Trophoblast cell (in vitro differentiated cells and primary cell): Measurements from ENCODE around the gene LRBA.

Experiments
- DNase-seq, 2 donors: peaks; one replicate each; pipeline ENCODE4 v3.0.0-alpha.2; 2016
- H2AFZ ChIP-seq: 2 replicates; pipeline ENCODE4 v1.6.1; 2013; ENCODE audit warnings: low read length, moderate library complexity, mild to moderate bottlenecking; ENCODE audit not compliant: insufficient read depth, poor library complexity
- H2AK5ac ChIP-seq: 2 replicates; pipeline ENCODE4 v1.6.1; 2013; ENCODE audit warnings: mild to moderate bottlenecking, low read length
- H2BK120ac ChIP-seq: 2 replicates; pipeline ENCODE4 v1.6.1; 2013; ENCODE audit warnings: low read length, mild to moderate bottlenecking, moderate library complexity; ENCODE audit not compliant: insufficient read depth, poor library complexity
- H2BK12ac ChIP-seq: 2 replicates; pipeline ENCODE4 v1.6.1; 2013; ENCODE audit warnings: mild to moderate bottlenecking, low read length, moderate library complexity
- H2BK5ac ChIP-seq: 2 replicates; pipeline ENCODE4 v1.6.1; 2013; ENCODE audit warnings: low read length, low read depth, moderate library complexity, mild to moderate bottlenecking; ENCODE audit not compliant: poor library complexity
- H3K14ac ChIP-seq: 2 replicates; pipeline ENCODE4 v1.6.1; 2013; ENCODE audit warnings: mild to moderate bottlenecking, low read length
- H3K18ac ChIP-seq: 2 replicates; pipeline ENCODE4 v1.6.1; 2013; ENCODE audit warnings: mild to moderate bottlenecking, low read length
- H3K23ac ChIP-seq: 2 replicates; pipeline ENCODE4 v1.6.1; 2013; ENCODE audit warnings: low read length
- H3K27ac ChIP-seq: 2 replicates; pipeline ENCODE4 v1.5.1; 2013; ENCODE audit warnings: low read depth, mild to moderate bottlenecking, inconsistent platforms, low read length, moderate library complexity
- H3K27me3 ChIP-seq: 2 replicates; pipeline ENCODE4 v1.6.1; 2013; ENCODE audit warnings: inconsistent platforms, mild to moderate bottlenecking, low read length, moderate library complexity; ENCODE audit not compliant: insufficient read depth
- H3K36me3 ChIP-seq, 2 experiments: 1 replicate in 1 of 2; 2 replicates in 1 of 2; pipeline ENCODE4 v1.6.1; 2013; ENCODE audit warnings: low read length in 2 of 2, mild to moderate bottlenecking in 2 of 2, moderate library complexity in 1 of 2; ENCODE audit not compliant: insufficient read depth in 2 of 2, control insufficient read depth in 1 of 2
- H3K4ac ChIP-seq: 2 replicates; pipeline ENCODE4 v1.6.1; 2013; ENCODE audit warnings: low read depth, mild to moderate bottlenecking, low read length, moderate library complexity
- H3K4me1 ChIP-seq, 2 experiments: 1 replicate in 1 of 2; 2 replicates in 1 of 2; pipeline ENCODE4 v1.6.1; 2013; ENCODE audit warnings: low read length in 2 of 2, mild to moderate bottlenecking in 2 of 2, moderate library complexity in 1 of 2; ENCODE audit not compliant: insufficient read depth in 2 of 2, control insufficient read depth in 1 of 2
- H3K4me2 ChIP-seq: 2 replicates; pipeline ENCODE4 v1.6.1; 2013; ENCODE audit warnings: inconsistent platforms, mild to moderate bottlenecking, low read length, moderate library complexity
- H3K4me3 ChIP-seq: 2 replicates; pipeline ENCODE4 v1.5.1; 2013; ENCODE audit warnings: mild to moderate bottlenecking, low read depth, low read length, inconsistent platforms
- H3K79me1 ChIP-seq: one replicate; pipeline ENCODE4 v1.6.1; 2013; ENCODE audit warnings: low read length
- H3K79me2 ChIP-seq: 2 replicates; pipeline ENCODE4 v1.6.1; 2013; ENCODE audit warnings: low read length, mild to moderate bottlenecking; ENCODE audit not compliant: control insufficient read depth, insufficient read depth, poor library complexity
- H3K9ac ChIP-seq: 2 replicates; pipeline ENCODE4 v1.6.1; 2013; ENCODE audit warnings: mild to moderate bottlenecking, low read length
- H3K9me3 ChIP-seq: 2 replicates; pipeline ENCODE4 v1.6.1; 2013; ENCODE audit warnings: low read depth, mild to moderate bottlenecking, control low read depth, inconsistent platforms, low read length; ENCODE audit not compliant: insufficient read depth
- H4K12ac ChIP-seq: 2 replicates; pipeline ENCODE4 v1.6.1; 2013; ENCODE audit warnings: low read depth, mild to moderate bottlenecking, low read length, moderate library complexity
- H4K8ac ChIP-seq: 2 replicates; pipeline ENCODE4 v1.6.1; 2013; ENCODE audit warnings: low read depth, mild to moderate bottlenecking, low read length, moderate library complexity
- H4K91ac ChIP-seq: one replicate; pipeline ENCODE4 v1.6.1; 2013; ENCODE audit warnings: low read depth, mild to moderate bottlenecking, low read length, moderate library complexity
- WGBS: extraction: QIAGEN DNeasy Blood & Tissue Kit; methylation state at CpG from one replicate; pipeline ENCODE4 v1.1.7; 2013; ENCODE audit warnings: missing lambda C conversion rate; ENCODE audit not compliant: insufficient read length, insufficient coverage; ENCODE audit errors: extremely low coverage; 5-methylcytosine and 5-hydroxymethylcytosine counted together

The LRBA gene

GRCh38 chr4:150325872-150326271, 689.2 kb downstream of the LRBA start:
- no peak overlapping the region for H2BK5ac ChIP-seq
- no peak overlapping the region for H3K23ac ChIP-seq
- no peaks in the 10 kb centered on the region for H3K79me2 ChIP-seq
- no peaks in the 10 kb centered on the region for H3K36me3 ChIP-seq
- no peak overlapping the region for H2BK120ac ChIP-seq
- no peak overlapping the region for H4K91ac ChIP-seq
- no peak overlapping the region for H2AK5ac ChIP-seq
- no peak overlapping the region for H3K4me2 ChIP-seq
- H3K18ac ChIP-seq: no peak overlapping the region
- no peak overlapping the region for H4K8ac ChIP-seq
- H3K14ac ChIP-seq: no peak overlapping the region
- H4K12ac ChIP-seq: no peak overlapping the region
- no peak overlapping the region for H3K4me3 ChIP-seq
- no peaks in the 10 kb centered on the region for H3K27me3 ChIP-seq
- no peak overlapping the region for H2BK12ac ChIP-seq
- H3K9me3 ChIP-seq: no peaks in the 10 kb centered on the region
- H3K27ac ChIP-seq: no peak overlapping the region
- no CpG with 5 or more reads among the region's 2 CpGs for WGBS
- H3K79me1 ChIP-seq: no peaks in the 10 kb centered on the region
- H2AFZ ChIP-seq: no peak overlapping the region
- no peak overlapping the region for H3K9ac ChIP-seq
- no peak overlapping the region for H3K4ac ChIP-seq
- peaks cover 0 to 3% of the 10 kb centered on the region in 2 experiments for H3K4me1 ChIP-seq
- no peak for DNase-seq

DNA sequence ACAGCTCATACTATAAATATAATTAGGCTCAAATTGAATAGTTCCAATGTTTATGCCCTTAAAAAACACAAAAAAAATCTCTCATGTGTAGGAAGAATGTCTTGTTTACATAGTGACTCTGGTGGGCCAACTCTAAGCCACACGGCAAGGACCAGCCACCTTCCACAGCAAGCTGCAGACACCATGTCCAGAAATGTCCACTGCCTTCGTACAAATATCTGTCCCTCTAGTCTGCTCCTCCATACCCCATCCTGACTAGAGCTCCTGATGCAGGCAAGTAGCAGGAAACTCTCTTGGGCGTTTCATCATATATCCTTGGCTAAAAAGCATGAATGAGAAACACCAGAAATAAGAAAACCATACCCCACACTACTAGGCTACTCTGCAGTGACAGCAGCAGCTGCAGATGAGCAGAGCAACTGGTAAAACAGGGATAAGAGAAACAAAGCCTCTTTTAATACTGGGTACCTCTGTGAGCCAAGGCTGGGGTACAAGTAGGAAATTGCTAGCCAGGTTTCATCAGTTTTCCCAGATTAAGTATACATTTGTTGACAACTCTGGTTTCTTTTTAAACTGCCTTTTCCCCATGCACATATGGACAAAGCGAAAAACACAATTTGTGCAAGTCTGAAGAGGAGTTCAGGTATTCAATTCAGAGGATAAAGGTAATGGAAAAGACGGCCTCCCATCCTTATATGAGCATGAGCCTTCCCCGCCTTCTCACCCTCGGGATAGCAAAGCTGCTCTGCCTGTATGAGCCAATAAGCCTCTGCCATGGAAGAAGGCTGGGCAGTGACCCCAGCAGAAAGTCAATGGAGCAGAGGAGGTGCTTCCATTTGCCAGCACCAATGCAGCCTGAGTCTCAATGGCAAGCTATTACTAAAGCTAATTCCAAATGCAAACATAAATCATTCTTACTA, 691.4 kb downstream of the LRBA start:
- Histone ChIP-seq H2AFZ (no peak overlapping the region), H3K27ac (no peak overlapping the region), H4K12ac (no peak overlapping the region), H3K79me1 (no peaks in the 10 kb centered on the region), H3K14ac (no peak overlapping the region), H4K91ac (no peak overlapping the region), H3K79me2 (no peaks in the 10 kb centered on the region), H3K4me1 (peaks cover 0 to 3% of the 10 kb centered on the region in 2 experiments), H3K4me3 (no peak overlapping the region), H3K4me2 (no peak overlapping the region), H2BK5ac (no peak overlapping the region), H3K9me3 (no peaks in the 10 kb centered on the region), H3K4ac (no peak overlapping the region), H3K9ac (no peak overlapping the region), H2BK12ac (no peak overlapping the region), H3K18ac (no peak overlapping the region), H4K8ac (no peak overlapping the region), H3K36me3 (no peaks in the 10 kb centered on the region), H3K27me3 (no peaks in the 10 kb centered on the region), H2AK5ac (no peak overlapping the region), H2BK120ac (no peak overlapping the region), H3K23ac (no peak overlapping the region)
- no CpG with 5 or more reads among the region's 7 CpGs for WGBS
- DNase-seq: no peak

- no peak overlapping the region for H3K4me3 ChIP-seq
- no CpG with 5 or more reads among the region's 4 CpGs for WGBS
Observed at GRCh38 chr4:150322646-150323045, 692.4 kb downstream of the LRBA start.

GRCh38 chr4:150321113-150321512, 694.0 kb downstream of the LRBA start:
- Histone ChIP-seq H3K23ac (no peak overlapping the region), H3K27me3 (no peaks in the 10 kb centered on the region)
- no CpG with 5 or more reads among the region's 3 CpGs for WGBS

More at GRCh38 chr4:150322646-150323045, 692.4 kb downstream of the LRBA start:
- no peak overlapping the region for H4K12ac ChIP-seq
- no peak overlapping the region for H2AFZ ChIP-seq
- peaks cover 0 to 3% of the 10 kb centered on the region in 2 experiments for H3K4me1 ChIP-seq
- H2AK5ac ChIP-seq: no peak overlapping the region
- no peak overlapping the region for H3K23ac ChIP-seq
- H3K79me1 ChIP-seq: no peaks in the 10 kb centered on the region
- no peak overlapping the region for H3K18ac ChIP-seq
- H3K9me3 ChIP-seq: no peaks in the 10 kb centered on the region
- no peak overlapping the region for H2BK5ac ChIP-seq
- H3K9ac ChIP-seq: no peak overlapping the region
- H3K4ac ChIP-seq: no peak overlapping the region
- H3K27me3 ChIP-seq: no peaks in the 10 kb centered on the region
- H4K8ac ChIP-seq: no peak overlapping the region
- H3K14ac ChIP-seq: no peak overlapping the region
- H3K27ac ChIP-seq: no peak overlapping the region
- DNase-seq: no peak
- H4K91ac ChIP-seq: no peak overlapping the region
- no peak overlapping the region for H2BK12ac ChIP-seq
- no peak overlapping the region for H3K4me2 ChIP-seq
- no peak overlapping the region for H2BK120ac ChIP-seq
- H3K79me2 ChIP-seq: no peaks in the 10 kb centered on the region
- no peaks in the 10 kb centered on the region for H3K36me3 ChIP-seq

More at GRCh38 chr4:150321113-150321512, 694.0 kb downstream of the LRBA start:
- no peak overlapping the region for H3K14ac ChIP-seq
- no peak overlapping the region for H3K4ac ChIP-seq
- no peak overlapping the region for H3K9ac ChIP-seq
- no peaks in the 10 kb centered on the region for H3K4me1 ChIP-seq
- H3K79me1 ChIP-seq: no peaks in the 10 kb centered on the region
- no peaks in the 10 kb centered on the region for H3K9me3 ChIP-seq
- H3K36me3 ChIP-seq: no peaks in the 10 kb centered on the region
- no peak for DNase-seq
- H4K12ac ChIP-seq: no peak overlapping the region
- H3K4me2 ChIP-seq: no peak overlapping the region
- no peak overlapping the region for H2AFZ ChIP-seq
- no peak overlapping the region for H4K8ac ChIP-seq
- no peak overlapping the region for H4K91ac ChIP-seq
- no peak overlapping the region for H2BK5ac ChIP-seq
- no peak overlapping the region for H3K27ac ChIP-seq
- no peak overlapping the region for H3K4me3 ChIP-seq
- H3K79me2 ChIP-seq: no peaks in the 10 kb centered on the region
- H2BK12ac ChIP-seq: no peak overlapping the region
- H2BK120ac ChIP-seq: no peak overlapping the region
- no peak overlapping the region for H3K18ac ChIP-seq
- H2AK5ac ChIP-seq: no peak overlapping the region
